Lung microvascular endothelial cell (primary cell): ENCODE data around the gene LGALS9B. TPM values are rescaled to one million over a fixed set of nuclear protein-coding genes. Genes with fewer than 3 reads are reported as not detected.
"Not testable (repeated sequence)": the region's sequence is repeated elsewhere in the genome, so short reads cannot be mapped to it uniquely, and the experiment has no call there.

Experiments used
- DNase-seq, 2 donors: peaks; one replicate each; pipeline versions ENCODE4 v3.0.0 to v3.0.0-alpha.2; 2010; ENCODE audit warnings: low read depth in 2 of 2
- total RNA-seq: library from RNA; depleted of rRNA; stranded (reverse); fragments of >200 nt; gene quantifications from 2 replicates; pipeline ENCODE4 v1.2.1, GENCODE V29; 2014

Gene LGALS9B
- not detected in 2 replicates for total RNA-seq

DNA sequence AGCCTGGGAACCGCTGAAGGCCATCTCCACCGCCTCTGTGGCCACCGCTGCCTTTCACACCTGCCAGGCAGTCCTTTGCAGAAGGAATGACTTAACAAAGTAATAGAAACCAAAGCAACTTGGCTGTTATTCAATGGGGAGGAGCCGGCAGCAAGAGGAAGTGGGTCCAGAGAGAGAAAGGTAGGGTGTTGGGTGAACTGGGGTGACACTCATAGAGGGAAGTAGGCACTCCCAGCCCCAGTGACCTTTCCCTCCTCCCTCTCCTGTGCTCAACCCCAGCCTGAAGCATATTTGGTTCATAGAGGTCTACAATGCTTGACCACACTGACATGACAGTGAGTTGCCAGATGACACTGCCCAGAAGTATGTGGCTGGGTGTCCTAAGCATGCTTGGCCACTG, at the start of gene LGALS9B:
LGALS9B (minus strand) TSS at position 93 of the 400 bp plus-strand sequence; CDS start at position 24, 69 bp downstream.
- not testable (repeated sequence) for DNase-seq

- not testable (repeated sequence) for DNase-seq
Observed at GRCh38 chr17:20516986-20517385, 49.6 kb upstream of the LGALS9B start.

DNA sequence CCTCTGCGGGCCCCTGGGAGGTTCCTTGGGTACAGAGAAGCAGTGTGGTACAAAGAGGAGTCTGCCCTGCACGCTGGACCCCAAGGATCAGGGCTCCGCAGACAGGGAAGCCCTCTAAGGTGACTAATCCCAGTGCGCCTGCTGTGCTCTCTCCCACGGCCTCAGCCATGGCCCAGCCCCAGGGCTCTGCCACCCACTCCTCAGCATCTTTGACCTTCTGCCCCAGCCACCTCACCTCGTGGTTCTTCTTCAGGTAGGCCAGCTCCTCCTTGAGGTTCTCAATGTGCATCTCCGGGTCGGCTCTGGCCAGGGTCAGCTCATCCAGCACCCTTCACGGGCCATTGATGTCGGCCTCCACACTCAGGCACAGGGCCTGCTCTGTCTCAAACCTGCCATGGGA, 47.8 kb upstream of the LGALS9B start:
- DNase-seq = not testable (repeated sequence)

GRCh38 chr17:20513539-20513938, 46.2 kb upstream of the LGALS9B start:
- DNase-seq = not testable (repeated sequence)

GRCh38 chr17:20512378-20512777, 45.0 kb upstream of the LGALS9B start:
- DNase-seq = not testable (repeated sequence)

GRCh38 chr17:20511778-20512177, 44.4 kb upstream of the LGALS9B start:
- not testable (repeated sequence) for DNase-seq

- not testable (repeated sequence) for DNase-seq
Observed at GRCh38 chr17:20505333-20505732, 38.0 kb upstream of the LGALS9B start.

- DNase-seq = not testable (repeated sequence)
Observed at GRCh38 chr17:20504388-20505066, 37.2 kb upstream of the LGALS9B start.

DNA sequence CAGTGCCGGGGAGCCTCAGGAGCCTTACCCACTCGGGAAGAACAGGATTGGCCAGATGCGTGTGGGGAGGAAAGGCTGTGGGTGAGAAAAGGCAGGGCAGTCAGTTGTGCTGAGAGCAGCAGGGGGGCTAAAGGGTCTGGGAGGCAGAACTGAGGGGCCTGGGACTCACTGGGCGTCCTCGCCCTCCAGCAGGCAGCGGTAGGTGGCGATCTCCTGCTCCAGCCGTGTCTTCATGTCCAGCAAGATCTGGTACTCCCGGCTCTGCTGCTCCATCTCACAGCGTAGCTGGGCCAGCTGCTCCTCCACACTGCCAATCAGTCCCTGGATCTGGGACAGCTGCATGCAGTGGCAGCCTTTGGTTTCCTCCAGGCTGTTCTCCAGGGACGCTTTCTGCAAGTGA, 34.6 kb upstream of the LGALS9B start:
- DNase-seq = not testable (repeated sequence)

- DNase-seq = not testable (repeated sequence)
Observed at GRCh38 chr17:20500346-20500745, 33.0 kb upstream of the LGALS9B start.

DNA sequence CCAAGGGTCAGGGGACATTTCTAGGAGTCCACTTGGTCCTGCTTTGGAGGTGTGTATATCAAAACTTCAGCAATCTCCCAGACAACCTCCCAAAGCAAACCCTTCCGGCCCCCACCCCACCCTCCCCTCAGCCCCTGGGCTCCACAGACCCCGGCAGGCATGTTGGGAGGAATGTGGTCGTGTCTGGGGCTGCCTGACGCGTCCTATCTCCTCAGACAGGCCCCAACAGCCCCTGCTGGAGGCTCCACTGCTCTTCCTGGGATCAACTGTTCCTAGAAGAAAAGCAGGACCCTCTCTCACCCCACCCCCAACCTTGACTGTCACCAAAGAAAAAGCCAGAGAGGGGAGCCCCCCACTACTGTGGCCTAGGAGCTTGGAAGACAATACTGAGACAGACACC, 28.1 kb upstream of the LGALS9B start:
- not testable (repeated sequence) for DNase-seq

GRCh38 chr17:20494735-20495134, 27.4 kb upstream of the LGALS9B start:
- DNase-seq = not testable (repeated sequence)

DNA sequence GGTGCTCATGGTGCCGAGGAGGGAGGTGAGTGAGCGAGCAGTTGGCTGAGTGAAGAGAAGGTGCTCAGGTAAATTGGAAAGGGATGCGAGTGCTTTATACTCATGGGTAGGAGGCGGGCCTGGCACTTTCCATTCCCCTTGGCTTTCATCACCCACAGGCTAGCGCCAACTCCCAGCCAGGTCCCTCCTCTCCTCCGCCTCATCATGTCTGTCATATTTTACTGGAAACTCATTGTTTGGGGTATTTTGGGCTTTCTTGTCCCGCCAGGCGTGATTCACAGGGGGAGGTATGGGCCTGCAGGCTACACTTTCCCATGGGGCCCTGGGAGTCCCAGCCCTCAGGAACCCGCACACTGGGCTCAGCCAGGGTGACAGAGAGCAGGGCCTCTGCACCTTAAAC, 26.8 kb upstream of the LGALS9B start:
- DNase-seq = not testable (repeated sequence)

DNA sequence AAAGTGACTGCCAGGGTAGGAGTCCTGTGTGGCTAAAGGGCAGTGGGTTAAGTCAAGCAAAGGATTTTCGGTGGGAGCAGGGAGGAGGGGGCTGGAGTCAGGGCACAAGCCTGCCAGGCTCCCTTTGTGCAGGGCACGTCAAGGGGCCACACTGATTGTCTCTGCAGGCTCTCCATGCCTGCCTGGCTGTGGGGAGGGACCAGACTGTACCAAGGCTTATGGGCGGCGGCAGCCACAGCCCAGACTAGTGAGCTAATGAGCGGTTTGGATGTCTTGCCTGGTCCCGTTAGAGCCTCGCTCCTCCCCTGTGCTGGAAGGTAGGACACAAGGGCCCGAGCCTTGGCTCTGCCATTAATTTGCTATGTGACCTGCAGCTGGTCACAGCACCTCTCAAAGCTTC, 25.6 kb upstream of the LGALS9B start:
- DNase-seq = not testable (repeated sequence)

GRCh38 chr17:20492099-20492498, 24.8 kb upstream of the LGALS9B start:
- not testable (repeated sequence) for DNase-seq

GRCh38 chr17:20484930-20485329, 17.6 kb upstream of the LGALS9B start:
- not testable (repeated sequence) for DNase-seq

DNA sequence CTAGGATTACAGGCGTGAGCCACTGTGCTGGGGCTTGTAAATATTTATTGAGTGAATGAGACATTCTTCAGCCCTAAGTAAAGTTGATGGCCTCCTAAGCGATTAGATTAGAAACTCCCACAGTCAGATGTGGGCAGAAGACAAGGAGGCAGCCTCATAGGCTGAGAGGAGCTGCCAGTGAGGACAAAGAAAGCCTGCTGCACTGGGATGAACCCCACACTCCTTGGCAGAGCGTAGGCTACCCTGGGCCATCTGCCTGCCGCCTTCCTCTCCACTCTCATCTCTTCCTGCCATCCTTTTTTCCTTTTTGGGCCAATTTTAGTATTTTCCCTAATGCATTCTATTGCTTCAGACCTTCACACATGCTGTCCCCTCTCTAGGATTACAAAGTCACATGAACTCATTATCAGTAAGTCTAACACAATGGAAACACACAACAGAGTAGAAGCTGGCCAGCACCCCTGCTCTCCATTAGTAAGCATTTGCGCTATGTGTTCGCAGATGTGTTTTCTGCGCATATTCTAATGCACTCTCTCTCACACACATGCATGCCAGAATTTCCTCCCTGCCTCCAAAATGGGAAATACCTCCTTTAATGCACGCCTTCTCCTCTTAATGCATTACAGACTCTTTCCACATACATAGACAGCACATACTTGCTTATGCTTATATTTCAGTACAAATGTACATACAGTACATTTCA, 12.7 kb upstream of the LGALS9B start:
- DNase-seq = not testable (repeated sequence)

GRCh38 chr17:20477398-20478071, 10.2 kb upstream of the LGALS9B start:
- not testable (repeated sequence) for DNase-seq

DNA sequence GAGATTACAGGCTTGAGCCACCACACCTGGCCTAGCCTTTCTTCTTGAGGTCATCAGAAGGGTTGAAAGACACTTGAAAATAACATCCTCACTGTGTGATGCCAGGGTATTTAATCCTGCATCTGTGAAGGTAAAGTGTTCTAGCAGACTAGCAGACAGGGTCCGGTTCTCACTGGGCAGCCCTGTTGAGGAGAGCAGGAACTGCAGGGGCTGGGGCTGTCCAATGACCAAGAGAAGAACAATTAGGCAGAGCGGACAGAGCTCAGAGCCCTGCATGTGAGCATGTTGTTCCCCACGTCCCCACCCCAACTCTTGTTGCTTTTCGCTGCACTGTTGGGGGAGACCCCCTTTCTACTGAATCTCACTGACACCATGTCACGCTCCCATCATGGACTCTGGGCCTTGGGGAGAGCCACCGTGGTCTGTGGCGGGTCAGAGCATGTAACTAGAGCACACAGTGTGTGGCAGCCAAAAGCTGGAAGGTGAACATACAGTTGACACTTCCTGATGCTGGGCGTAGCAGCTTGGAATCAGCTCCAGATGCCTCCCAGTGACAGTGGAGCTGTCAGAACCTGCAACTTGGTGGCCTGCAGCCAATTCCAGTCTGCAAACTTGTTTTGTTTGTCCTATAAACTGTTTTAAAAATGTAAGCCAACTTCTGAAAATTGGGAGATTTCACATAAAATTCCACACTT, 7.9 kb upstream of the LGALS9B start:
- DNase-seq = not testable (repeated sequence)

- DNase-seq = not testable (repeated sequence)
Observed at GRCh38 chr17:20474081-20474480, 6.7 kb upstream of the LGALS9B start.

DNA sequence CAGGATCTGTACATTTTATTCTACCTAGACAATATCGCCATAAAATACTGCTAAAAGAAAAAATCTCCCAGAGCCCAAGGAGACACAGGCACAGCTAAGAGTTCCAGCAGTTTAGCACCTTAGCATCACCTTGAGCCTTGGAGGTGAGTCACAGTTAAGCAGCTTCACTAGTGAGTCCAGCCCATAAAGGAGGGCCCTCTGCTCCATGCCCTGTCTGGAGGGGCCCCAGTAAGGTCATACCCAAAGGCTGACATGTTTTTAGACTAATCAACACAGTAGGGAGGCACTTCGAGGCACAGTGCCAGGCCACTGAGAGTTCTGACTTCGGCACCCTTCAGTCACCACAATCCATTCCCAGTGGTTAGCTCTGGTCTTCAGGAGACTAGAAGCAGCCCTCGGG, 2.6 kb upstream of the LGALS9B start:
- DNase-seq = not testable (repeated sequence)

GRCh38 chr17:20469107-20469506, 1.8 kb upstream of the LGALS9B start:
- DNase-seq = not testable (repeated sequence)
